ENCODE measurements around the gene EML6. TPM values are rescaled to one million over a fixed set of nuclear protein-coding genes. Genes with fewer than 3 reads are reported as not detected.

The EML6 gene
- total and polyA plus RNA-seq, 2 of the 8 experiments (the other 6 are each of a cell fraction or from before 2014, with no cell fraction given) = 1.2 to 1.6 TPM

DNA sequence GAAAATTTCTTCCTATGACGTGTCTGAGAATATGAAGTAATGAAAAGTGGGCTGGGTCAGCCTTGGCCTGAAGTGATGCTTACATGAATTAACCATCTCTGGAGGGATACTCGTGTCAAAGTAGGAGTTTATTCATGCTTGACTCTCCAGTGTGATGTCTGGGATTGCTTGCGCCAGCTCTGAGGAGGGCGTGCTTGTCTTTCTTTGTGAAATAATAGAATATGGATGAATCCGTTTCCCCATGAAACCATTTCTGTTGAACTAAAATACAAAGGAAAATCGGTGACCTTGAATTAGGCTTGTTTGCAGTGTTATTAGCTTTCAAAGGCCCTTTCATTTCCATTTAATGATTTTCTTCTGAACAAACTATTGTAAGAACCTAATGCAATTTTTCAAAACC is 77.9 kb downstream of the EML6 start:
- DNase-seq (ENCODE audit: low read depth in 1 of 2, low spot score in 2 of 2) (no peak), FAIRE-seq (no peak)
- no peak overlapping the region for H3K18ac ChIP-seq (ENCODE audit: extremely low read depth, low read length)
- H4K5ac ChIP-seq (ENCODE audit: insufficient read length, low read depth, low read length) = no peak overlapping the region
- H2BK120ac ChIP-seq (replicated peaks; ENCODE audit: low read depth, low read length) = no peak overlapping the region
- H3K79me2 ChIP-seq (ENCODE audit: control insufficient read depth in 1 of 2, insufficient read depth in 2 of 2, low read length in 2 of 2) = no peaks in the 10 kb centered on the region
- 89% methylated on average over 6 of the region's 6 CpGs; no CpG with 5 or more reads in 1 of the 2 experiments for WGBS, 2 experiments (ENCODE audit: extremely low coverage in 1 of 2, insufficient coverage in 1 of 2, insufficient read length in 1 of 2, insufficient replicate concordance in 2 of 2, low coverage in 1 of 2, low lambda C conversion rate in 2 of 2, missing lambda C conversion rate in 1 of 2)
- H3K9me3 ChIP-seq (ENCODE audit: insufficient read depth in 2 of 2, low read depth in 1 of 2, low read length in 1 of 2) = no peaks in the 10 kb centered on the region
- H2BK5ac ChIP-seq (ENCODE audit: low read depth, low read length) = no peak overlapping the region
- ChIA-PET CTCF (ENCODE audit: partially characterized antibody) (interaction anchor here (0.6 to 1.6 kb wide), 2 partner anchors 38 to 759 kb away, joined by 3 to 6 read pairs; no protein-coding TSS in a partner anchor), POLR2A (ENCODE audit: partially characterized antibody) (no interaction called here)
- H2BK15ac ChIP-seq (ENCODE audit: low read length) = no peak overlapping the region
- no peaks in the 10 kb centered on the region for H3K27me3 ChIP-seq (replicated peaks in 1 of 4; ENCODE audit: control insufficient read depth in 3 of 4, extremely low read depth in 1 of 4, insufficient read depth in 3 of 4, low read length in 3 of 4)
- H3K23me2 ChIP-seq (ENCODE audit: low read depth, low read length) = no peaks in the 10 kb centered on the region
- no peak overlapping the region for H2BK12ac ChIP-seq (ENCODE audit: low read depth, low read length)
- H3K4me2 ChIP-seq (ENCODE audit: insufficient read depth in 1 of 2, low read depth in 2 of 2, low read length in 2 of 2) = no peak overlapping the region
- no peak overlapping the region for H3K9ac ChIP-seq (replicated peaks in 1 of 4; ENCODE audit: extremely low read depth in 1 of 4, low read depth in 3 of 4, low read length in 3 of 4)
- no peak overlapping the region for H3K27ac ChIP-seq (ENCODE audit: low read depth, low read length)
- no peak overlapping the region for H3K14ac ChIP-seq (ENCODE audit: insufficient read length)
- H2BK20ac ChIP-seq (ENCODE audit: low read length) = no peak overlapping the region
- H4K91ac ChIP-seq (replicated peaks; ENCODE audit: insufficient read length, low read length) = no peak overlapping the region
- no peak overlapping the region for H3K4ac ChIP-seq (replicated peaks; ENCODE audit: insufficient read length, low read depth, low read length)
- H3K36me3 ChIP-seq (ENCODE audit: control insufficient read depth in 2 of 4, insufficient read depth in 4 of 4, low read length in 3 of 4) = no peaks in the 10 kb centered on the region
- no peak overlapping the region for H4K8ac ChIP-seq (ENCODE audit: extremely low read depth, insufficient read depth, low read length)
- H2AFZ ChIP-seq (ENCODE audit: low read length) = no peak overlapping the region
- no peaks in the 10 kb centered on the region for H3K79me1 ChIP-seq (ENCODE audit: low read depth, low read length)
- H4K20me1 ChIP-seq (replicated peaks in 1 of 2; ENCODE audit: control insufficient read depth in 1 of 2, insufficient read depth in 2 of 2, low read length in 2 of 2) = no peaks in the 10 kb centered on the region
- 0 out of 7 replicates have a peak, but pooled peaks cover 0 to 2% (median 0%) of the 10 kb centered on the region in 4 experiments for H3K4me1 ChIP-seq (replicated peaks in 1 of 4; ENCODE audit: control insufficient read depth in 3 of 4, insufficient read depth in 4 of 4, low read length in 3 of 4)
- H2AK5ac ChIP-seq (ENCODE audit: low read depth, low read length) = no peak overlapping the region
- H3K4me3 ChIP-seq (ENCODE audit: extremely low read depth in 1 of 4, insufficient read depth in 2 of 4, low read depth in 3 of 4, low read length in 4 of 4) = no peak overlapping the region
- H3K23ac ChIP-seq (ENCODE audit: insufficient read length) = no peak overlapping the region
- H3K56ac ChIP-seq (replicated peaks; ENCODE audit: insufficient read length, low read depth, low read length) = no peak overlapping the region
- no peak for TF ChIP-seq TAF7 (optimal IDR thresholded peaks at IDR 0.05; ENCODE audit: borderline replicate concordance, low read depth, low read length)
- TF ChIP-seq MAFK (IDR thresholded peaks at IDR 0.05; ENCODE audit: low read depth, low read length) = no peak
- TF ChIP-seq JUND (IDR thresholded peaks at IDR 0.05; ENCODE audit: low read length) = no peak
- TF ChIP-seq KDM1A (IDR thresholded peaks at IDR 0.05; ENCODE audit: borderline replicate concordance, low read length) = no peak
- no peak for TF ChIP-seq POU5F1 (IDR thresholded peaks at IDR 0.05; ENCODE audit: low read depth, low read length)
- TF ChIP-seq ASH2L (IDR thresholded peaks at IDR 0.05; ENCODE audit: low read length) = no peak
- TF ChIP-seq, protein P1, sequence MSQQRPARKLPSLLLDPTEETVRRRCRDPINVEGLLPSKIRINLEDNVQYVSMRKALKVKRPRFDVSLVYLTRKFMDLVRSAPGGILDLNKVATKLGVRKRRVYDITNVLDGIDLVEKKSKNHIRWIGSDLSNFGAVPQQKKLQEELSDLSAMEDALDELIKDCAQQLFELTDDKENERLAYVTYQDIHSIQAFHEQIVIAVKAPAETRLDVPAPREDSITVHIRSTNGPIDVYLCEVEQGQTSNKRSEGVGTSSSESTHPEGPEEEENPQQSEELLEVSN (IDR thresholded peaks at IDR 0.05) = no peak
- no peak for TF ChIP-seq SP1 (IDR thresholded peaks at IDR 0.05; ENCODE audit: low read depth, low read length)
- no peak for TF ChIP-seq SAP30 (IDR thresholded peaks at IDR 0.05; ENCODE audit: insufficient read depth, insufficient replicate concordance, low read length)
- TF ChIP-seq, protein P2, sequence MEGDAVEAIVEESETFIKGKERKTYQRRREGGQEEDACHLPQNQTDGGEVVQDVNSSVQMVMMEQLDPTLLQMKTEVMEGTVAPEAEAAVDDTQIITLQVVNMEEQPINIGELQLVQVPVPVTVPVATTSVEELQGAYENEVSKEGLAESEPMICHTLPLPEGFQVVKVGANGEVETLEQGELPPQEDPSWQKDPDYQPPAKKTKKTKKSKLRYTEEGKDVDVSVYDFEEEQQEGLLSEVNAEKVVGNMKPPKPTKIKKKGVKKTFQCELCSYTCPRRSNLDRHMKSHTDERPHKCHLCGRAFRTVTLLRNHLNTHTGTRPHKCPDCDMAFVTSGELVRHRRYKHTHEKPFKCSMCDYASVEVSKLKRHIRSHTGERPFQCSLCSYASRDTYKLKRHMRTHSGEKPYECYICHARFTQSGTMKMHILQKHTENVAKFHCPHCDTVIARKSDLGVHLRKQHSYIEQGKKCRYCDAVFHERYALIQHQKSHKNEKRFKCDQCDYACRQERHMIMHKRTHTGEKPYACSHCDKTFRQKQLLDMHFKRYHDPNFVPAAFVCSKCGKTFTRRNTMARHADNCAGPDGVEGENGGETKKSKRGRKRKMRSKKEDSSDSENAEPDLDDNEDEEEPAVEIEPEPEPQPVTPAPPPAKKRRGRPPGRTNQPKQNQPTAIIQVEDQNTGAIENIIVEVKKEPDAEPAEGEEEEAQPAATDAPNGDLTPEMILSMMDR (IDR thresholded peaks at IDR 0.05; ENCODE audit: control extremely low read depth in 1 of 3, insufficient read depth in 1 of 3, low read depth in 1 of 3, low read length in 3 of 3) = no peak
- TF ChIP-seq BCL11A (IDR thresholded peaks at IDR 0.05; ENCODE audit: low read depth in 2 of 2, low read length in 2 of 2) = no peak
